HepG2 (cell line): ENCODE measurements around the gene JAZF1. TPM values are rescaled to one million over a fixed set of nuclear protein-coding genes. Genes with fewer than 3 reads are reported as not detected.

Experiments used
- ATAC-seq: fragments of 200-7000 bp; cut with Tn5 transposase; 3 replicates; pipeline ENCODE4 v1.9.1; 2020; ENCODE audit warnings: mild to moderate bottlenecking, moderate library complexity
- BruUV-seq: library from RNA; stranded (reverse); fragments of 400-500 nt; replicated peaks from 2 replicates; lab custom pipeline; 2021; lab: Mats Ljungman, UMichigan
- CTCF ChIA-PET: fragments of 300-600 bp; formaldehyde crosslinking; extraction: SDS; loops from one replicate; lab custom pipeline; 2021; ENCODE audit warnings: low total read pairs, inconsistent platforms, low intra/inter-chr PET ratio; lab: Yijun Ruan, JAX
- POLR2A ChIA-PET: fragments of 350-600 bp; sonication (Branson Sonifier 250); formaldehyde crosslinking; loops from one replicate; lab custom pipeline; 2020; ENCODE audit warnings: antibody characterized with exemption, inconsistent platforms; lab: Yijun Ruan, JAX
- DNase-seq: peaks from one replicate; pipeline ENCODE4 v3.0.0-alpha.2; 2015; ENCODE audit warnings: low spot score
- FAIRE-seq: peaks from 3 replicates; lab custom pipeline; 2011; peaks lifted over from hg19 to GRCh38; lab: Jason Lieb, UNC
- H2AFZ ChIP-seq: one replicate; pipeline ENCODE4 v1.6.1; 2011; ENCODE audit warnings: low read length, inconsistent platforms
- H3K27ac ChIP-seq: fragments of 300-600 bp; 3 replicates; pipeline ENCODE4 v1.8.0; 2011; ENCODE audit warnings: mixed run types, mild to moderate bottlenecking, mixed read lengths, low read length, inconsistent platforms; ENCODE audit not compliant: insufficient read depth; ENCODE audit errors: extremely low read length
- H3K27me3 ChIP-seq, 2 experiments: fragments of 200-600 bp in 1 of 2; 2 replicates in 1 of 2; 3 replicates in 1 of 2; pipeline versions ENCODE4 v1.6.0 to v1.8.0; 2011; ENCODE audit warnings: low read length in 2 of 2, mild to moderate bottlenecking in 2 of 2, moderate library complexity in 2 of 2, inconsistent platforms in 1 of 2; ENCODE audit not compliant: insufficient read depth in 2 of 2, control insufficient read depth in 1 of 2
- H3K36me3 ChIP-seq, 2 experiments: fragments of 200-600 bp in 1 of 2; replicated peaks in 1 of 2; 2 replicates in 1 of 2; 3 replicates in 1 of 2; pipeline versions ENCODE4 v1.5.1 to v1.8.0; 2011; ENCODE audit warnings: low read length in 2 of 2, inconsistent platforms in 1 of 2; ENCODE audit not compliant: insufficient read depth in 2 of 2, control insufficient read depth in 1 of 2
- H3K4me1 ChIP-seq: 2 replicates; pipeline ENCODE4 v1.5.1; 2012; ENCODE audit warnings: low read length, inconsistent platforms; ENCODE audit not compliant: insufficient read depth
- H3K4me2 ChIP-seq: 2 replicates; pipeline ENCODE4 v1.6.0; 2011; ENCODE audit warnings: low read depth, low read length, inconsistent platforms
- H3K4me3 ChIP-seq, 3 experiments: fragments of 200-600 bp in 1 of 3; sonication (generic), shearing (Covaris generic) in 1 of 3; replicated peaks in 1 of 3; 2 replicates each; pipeline ENCODE4 v1.5.1; 2011 to 2016; ENCODE audit warnings: low read length in 3 of 3, inconsistent platforms in 2 of 3, low read depth in 2 of 3, mild to moderate bottlenecking in 2 of 3, control low read depth in 1 of 3, mixed read lengths in 1 of 3; ENCODE audit not compliant: insufficient read depth in 1 of 3
- H3K79me2 ChIP-seq: one replicate; pipeline ENCODE4 v1.6.1; 2011; ENCODE audit warnings: low read length, inconsistent platforms; ENCODE audit not compliant: insufficient read depth
- H3K9ac ChIP-seq: 2 replicates; pipeline ENCODE4 v1.6.0; 2011; ENCODE audit warnings: mild to moderate bottlenecking, low read depth, low read length, inconsistent platforms; ENCODE audit not compliant: insufficient read depth
- H3K9me3 ChIP-seq: 2 replicates; pipeline ENCODE4 v1.5.1; 2012; ENCODE audit warnings: mild to moderate bottlenecking, low read length
- H4K20me1 ChIP-seq: 2 replicates; pipeline ENCODE4 v1.6.0; 2011; ENCODE audit warnings: inconsistent platforms, mild to moderate bottlenecking, low read length, moderate library complexity; ENCODE audit not compliant: insufficient read depth
- AHR ChIP-seq: IDR thresholded peaks from 2 replicates; pipeline ENCODE4 v1.6.1; 2018; ENCODE audit warnings: missing genetic modification reagents, missing compliant biosample characterization
- BRD4 ChIP-seq: sonication (generic); formaldehyde crosslinking; IDR thresholded peaks from 2 replicates; pipeline ENCODE4 v1.4.0; 2020; ENCODE audit warnings: missing genetic modification reagents
- CHD2 ChIP-seq: IDR thresholded peaks from 2 replicates; pipeline ENCODE4 v1.6.1; 2011; ENCODE audit warnings: low read depth, low read length, improper control_type of control experiment
- GLI4 ChIP-seq: sonication (generic); formaldehyde crosslinking; IDR thresholded peaks from 2 replicates; pipeline ENCODE4 v1.5.1; 2020; ENCODE audit warnings: missing genetic modification reagents, mild to moderate bottlenecking, moderate library complexity, borderline replicate concordance
- KAT8 ChIP-seq: IDR thresholded peaks from 2 replicates; pipeline ENCODE4 v1.6.1; 2016; ENCODE audit warnings: missing genetic modification reagents, missing compliant biosample characterization
- NFKBIZ ChIP-seq: IDR thresholded peaks from 2 replicates; pipeline ENCODE4 v1.6.1; 2018; ENCODE audit warnings: missing genetic modification reagents, missing compliant biosample characterization
- RBM22 ChIP-seq: fragments of 200-400 bp; formaldehyde crosslinking; optimal IDR thresholded peaks from 2 replicates; pipeline ENCODE3; 2017; ENCODE audit warnings: mild to moderate bottlenecking, low read length, moderate library complexity
- RNF2 ChIP-seq: fragments of 450-650 bp; conservative IDR thresholded peaks from 2 replicates; pipeline ENCODE4 v1.6.1; 2016; ENCODE audit warnings: low read depth
- ZNF260 ChIP-seq: sonication (generic); formaldehyde crosslinking; IDR thresholded peaks from 2 replicates; pipeline ENCODE4 v1.4.0; 2020; ENCODE audit warnings: missing genetic modification reagents, low read depth, mild to moderate bottlenecking, borderline replicate concordance
- ZNF543 ChIP-seq: sonication (generic); formaldehyde crosslinking; IDR thresholded peaks from 2 replicates; pipeline ENCODE4 v1.4.0; 2020; ENCODE audit warnings: mild to moderate bottlenecking, missing genetic modification reagents
- ZNF552 ChIP-seq: sonication (generic); formaldehyde crosslinking; IDR thresholded peaks from 2 replicates; pipeline ENCODE4 v1.9.0; 2022; ENCODE audit warnings: missing genetic modification reagents, mild to moderate bottlenecking, borderline replicate concordance
- ZNF562 ChIP-seq: sonication (generic); formaldehyde crosslinking; IDR thresholded peaks from 2 replicates; pipeline ENCODE4 v1.8.0; 2022; ENCODE audit warnings: missing genetic modification reagents, borderline replicate concordance
- WGBS: methylation state at CpG from one replicate; pipeline ENCODE4 v1.1.6; 2017; ENCODE audit warnings: low lambda C conversion rate; 5-methylcytosine and 5-hydroxymethylcytosine counted together
- in situ Hi-C: cut with HindIII; loops from 2 replicates; pipeline ENCODE4 v1.10.0; 2017; ENCODE audit warnings: low pct_unique_long_range_greater_than_20kb; ENCODE audit not compliant: extremely low pct_ligation_motif_present
- intact Hi-C: fragments of 100-400 bp; cut with micrococcal nuclease; formaldehyde crosslinking; loops from one replicate; pipeline ENCODE4 v1.10.0; 2022; ENCODE audit not compliant: unreplicated experiment
- polyA plus RNA-seq, 8 experiments: library from polyadenylated mRNA; depleted of rRNA in 3 of 8; stranded (reverse) in 7 of 8; unstranded in 1 of 8; fragments of >200 nt; fragmentation: Illumina TruSeq in 4 of 8; extraction: Trizol in 4 of 8; gene quantifications; 2 replicates each; pipeline versions ENCODE4 v1.2.1 to v1.2.3, GENCODE V29; 2011 to 2016; ENCODE audit warnings: low read depth in 4 of 8, missing spikeins in 1 of 8, mixed read lengths in 1 of 8; ENCODE audit not compliant: insufficient read depth in 1 of 8
- total RNA-seq, 5 experiments: library from RNA; depleted of rRNA; stranded (reverse); fragments of >200 nt; fragmentation: Illumina TruSeq; extraction: Trizol; gene quantifications; 2 replicates each; pipeline ENCODE4 v1.2.3, GENCODE V29; 2016; ENCODE audit warnings: low read depth in 1 of 5
- TF ChIP-seq, protein P1 (sequence below): sonication (generic); formaldehyde crosslinking; IDR thresholded peaks from 2 replicates; pipeline ENCODE4 v1.5.0; 2020; ENCODE audit warnings: mild to moderate bottlenecking, missing genetic modification reagents
- TF ChIP-seq, protein P2 (sequence below): IDR thresholded peaks from 2 replicates; pipeline ENCODE4 v1.6.1; 2016; ENCODE audit warnings: missing genetic modification reagents, missing compliant biosample characterization

The JAZF1 gene
- total and polyA plus RNA-seq, 2 of the 13 experiments (the other 11 are each of a cell fraction or from before 2014, with no cell fraction given): not detected

DNA sequence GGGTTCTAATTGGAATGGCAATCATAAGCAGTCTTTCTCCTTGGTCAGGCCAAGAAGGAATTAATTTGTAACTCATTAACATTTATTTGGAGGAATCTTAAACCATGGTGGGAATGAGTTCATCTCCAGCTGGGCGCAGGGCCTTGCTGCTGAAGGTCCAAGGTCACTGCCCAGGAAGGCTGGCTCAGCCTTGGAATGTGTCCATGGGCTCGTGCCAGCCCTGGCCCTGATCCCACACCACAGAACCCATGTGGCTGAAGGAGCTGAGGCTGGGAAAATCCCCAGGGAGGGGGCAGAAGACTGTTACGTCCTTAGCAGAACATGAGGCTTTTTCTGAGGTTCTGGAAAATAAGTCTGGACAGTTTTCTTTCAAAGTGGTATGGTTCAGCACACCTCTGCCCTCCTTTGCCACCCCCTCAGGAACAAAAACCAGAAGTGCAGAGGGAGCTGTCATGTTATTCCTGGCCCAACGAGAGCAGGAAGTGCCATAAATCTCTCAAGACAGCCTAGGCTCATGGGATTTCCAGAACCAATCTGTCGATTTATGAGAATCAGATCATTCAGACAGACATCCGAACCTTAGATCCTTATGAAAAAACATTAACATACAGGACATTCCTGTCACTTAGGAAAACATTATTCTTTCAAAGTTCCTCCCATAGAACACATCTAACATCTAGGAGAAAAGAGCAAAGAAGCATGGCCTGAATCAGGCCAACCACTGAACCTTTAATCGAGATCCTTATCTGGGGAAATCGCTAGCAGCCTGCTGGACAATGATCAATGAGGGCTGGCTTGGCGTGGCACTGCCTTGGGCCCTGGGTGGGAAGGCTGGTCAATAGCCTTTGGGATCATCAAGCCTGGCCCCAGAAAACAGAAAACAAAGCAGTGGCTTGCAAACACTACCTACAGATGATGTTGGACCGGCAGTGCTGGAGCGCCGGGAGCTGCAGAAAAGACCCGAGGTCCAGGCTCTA is 306.3 kb downstream of the JAZF1 start (continued):
- TF ChIP-seq CHD2: no peak
- no peak for TF ChIP-seq RNF2
- no peak for TF ChIP-seq ZNF562
- no peak for TF ChIP-seq AHR (CRISPR knock-in tag)

DNA sequence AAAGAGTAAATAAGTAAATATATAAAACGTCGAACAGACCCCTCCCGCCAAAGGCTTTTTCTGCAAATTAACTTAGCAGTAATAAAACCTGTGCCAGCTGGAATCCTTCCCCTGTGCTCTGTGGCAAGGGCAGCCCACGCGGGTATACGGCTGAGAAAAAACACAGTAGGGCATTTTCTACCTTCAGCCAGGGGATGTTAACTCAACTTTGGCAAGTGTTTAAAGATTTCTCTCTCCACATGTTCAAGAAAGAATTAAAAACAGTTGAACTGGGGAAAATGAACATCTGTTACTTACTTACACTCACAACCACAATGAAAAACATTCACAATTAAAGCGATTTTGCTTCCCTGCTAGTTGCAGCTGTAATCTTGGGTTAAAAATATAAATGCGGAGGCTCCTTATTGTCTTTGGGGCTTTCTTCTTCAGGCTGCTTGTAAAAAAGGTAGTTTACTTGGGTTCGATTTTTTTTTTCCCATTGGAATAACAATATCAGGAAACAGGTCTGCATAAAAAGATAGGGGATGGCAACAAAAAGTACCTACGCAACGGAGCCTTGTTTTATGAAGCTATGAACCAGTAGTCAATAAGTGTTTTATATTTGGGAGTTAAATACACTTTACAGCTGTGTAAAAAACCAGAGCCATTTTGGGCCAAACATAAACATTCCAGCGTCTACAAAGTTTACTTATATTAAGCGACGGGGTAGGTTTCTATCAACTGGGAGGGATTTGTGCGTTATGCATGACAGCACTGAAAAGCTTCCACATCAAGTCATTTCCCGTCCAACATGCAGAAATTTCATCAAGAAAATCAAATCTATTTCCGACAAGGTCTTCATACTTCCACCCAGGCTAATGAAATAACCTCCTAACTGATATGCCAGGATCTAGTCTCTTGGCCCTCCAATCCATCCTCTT is 308.0 kb downstream of the JAZF1 start:
- in situ Hi-C loops: no loop called here

More for the DNA sequence above, 308.0 kb downstream of the JAZF1 start:
- ATAC-seq: no peak
- DNase-seq: no peak
- Histone ChIP-seq H3K79me2 (no peaks in the 10 kb centered on the region), H3K27ac (no peak overlapping the region), H3K4me2 (no peak overlapping the region), H3K4me3 (no peak overlapping the region), H3K9me3 (no peaks in the 10 kb centered on the region), H3K27me3 (peaks cover 0 to 54% of the 10 kb centered on the region in 2 experiments; a peak in 4 of 5 replicates), H4K20me1 (no peaks in the 10 kb centered on the region), H2AFZ (no peak overlapping the region), H3K9ac (no peak overlapping the region), H3K4me1 (no peaks in the 10 kb centered on the region), H3K36me3 (no peaks in the 10 kb centered on the region)
- 56% methylated on average over 17 of the region's 17 CpGs for WGBS
- POLR2A ChIA-PET: no interaction called here
- intact Hi-C loops: no loop called here
- no peak for TF ChIP-seq RNF2
- TF ChIP-seq, protein P1, sequence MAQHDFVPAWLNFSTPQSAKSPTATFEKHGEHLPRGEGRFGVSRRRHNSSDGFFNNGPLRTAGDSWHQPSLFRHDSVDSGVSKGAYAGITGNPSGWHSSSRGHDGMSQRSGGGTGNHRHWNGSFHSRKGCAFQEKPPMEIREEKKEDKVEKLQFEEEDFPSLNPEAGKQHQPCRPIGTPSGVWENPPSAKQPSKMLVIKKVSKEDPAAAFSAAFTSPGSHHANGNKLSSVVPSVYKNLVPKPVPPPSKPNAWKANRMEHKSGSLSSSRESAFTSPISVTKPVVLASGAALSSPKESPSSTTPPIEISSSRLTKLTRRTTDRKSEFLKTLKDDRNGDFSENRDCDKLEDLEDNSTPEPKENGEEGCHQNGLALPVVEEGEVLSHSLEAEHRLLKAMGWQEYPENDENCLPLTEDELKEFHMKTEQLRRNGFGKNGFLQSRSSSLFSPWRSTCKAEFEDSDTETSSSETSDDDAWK (CRISPR knock-in tag): no peak
- no peak for TF ChIP-seq BRD4
- TF ChIP-seq KAT8 (CRISPR knock-in tag): no peak
- TF ChIP-seq ZNF552: no peak
- TF ChIP-seq ZNF260 (CRISPR knock-in tag): no peak
- TF ChIP-seq, protein P2, sequence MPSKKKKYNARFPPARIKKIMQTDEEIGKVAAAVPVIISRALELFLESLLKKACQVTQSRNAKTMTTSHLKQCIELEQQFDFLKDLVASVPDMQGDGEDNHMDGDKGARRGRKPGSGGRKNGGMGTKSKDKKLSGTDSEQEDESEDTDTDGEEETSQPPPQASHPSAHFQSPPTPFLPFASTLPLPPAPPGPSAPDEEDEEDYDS (CRISPR knock-in tag): no peak
- no peak for TF ChIP-seq ZNF543 (CRISPR knock-in tag)
- TF ChIP-seq GLI4: no peak
- TF ChIP-seq RBM22: no peak
- no peak for TF ChIP-seq NFKBIZ (CRISPR knock-in tag)
- no TSS peak for BruUV-seq
- no peak for FAIRE-seq
- CTCF ChIA-PET: no interaction called here
